ENCODE measurements around the gene BABAM2. TPM values are rescaled to one million over a fixed set of nuclear protein-coding genes. Genes with fewer than 3 reads are reported as not detected.
"Not testable (repeated sequence)": the region's sequence is repeated elsewhere in the genome, so short reads cannot be mapped to it uniquely, and the experiment has no call there.

The BABAM2 gene
- total RNA-seq, 1 experiment from 2014 or later: 16.3 TPM

DNA sequence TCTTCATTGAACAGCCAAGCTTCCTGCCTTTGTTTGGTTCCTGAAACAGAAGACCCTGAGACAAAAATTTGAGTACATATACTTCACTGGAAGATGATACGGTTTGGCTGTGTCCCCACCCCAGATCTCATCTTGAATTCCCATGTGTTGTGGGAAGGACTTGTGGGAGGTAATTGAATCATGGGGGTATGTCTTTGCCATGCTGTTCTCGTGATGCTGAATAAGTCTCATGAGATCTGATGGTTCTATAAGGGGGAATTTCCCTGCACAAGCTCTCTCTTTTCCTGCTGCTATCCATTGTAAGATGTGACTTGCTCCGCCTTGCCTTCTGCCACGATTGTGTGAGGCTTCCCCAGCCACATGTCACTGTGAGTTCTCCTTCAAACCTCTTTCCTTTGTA is 76.5 kb downstream of the BABAM2 start:
- H3K4me3 ChIP-seq (ENCODE audit: low read length): no peak overlapping the region
- no TSS peak for BruUV-seq (replicated peaks)
- no peaks in the 10 kb centered on the region for H3K9me3 ChIP-seq (ENCODE audit: low read length)
- no peaks in the 10 kb centered on the region for H4K20me1 ChIP-seq (ENCODE audit: low read length)
- no peak for ATAC-seq
- CTCF ChIA-PET: no interaction called here
- DNase-seq: no peak
- H3F3A ChIP-seq (ENCODE audit: low read length, unreplicated experiment): no peaks in the 10 kb centered on the region
- H3K9ac ChIP-seq (ENCODE audit: low read length): no peak overlapping the region
- no peak overlapping the region for H3K27ac ChIP-seq (ENCODE audit: low read length)
- TF ChIP-seq, protein P1, sequence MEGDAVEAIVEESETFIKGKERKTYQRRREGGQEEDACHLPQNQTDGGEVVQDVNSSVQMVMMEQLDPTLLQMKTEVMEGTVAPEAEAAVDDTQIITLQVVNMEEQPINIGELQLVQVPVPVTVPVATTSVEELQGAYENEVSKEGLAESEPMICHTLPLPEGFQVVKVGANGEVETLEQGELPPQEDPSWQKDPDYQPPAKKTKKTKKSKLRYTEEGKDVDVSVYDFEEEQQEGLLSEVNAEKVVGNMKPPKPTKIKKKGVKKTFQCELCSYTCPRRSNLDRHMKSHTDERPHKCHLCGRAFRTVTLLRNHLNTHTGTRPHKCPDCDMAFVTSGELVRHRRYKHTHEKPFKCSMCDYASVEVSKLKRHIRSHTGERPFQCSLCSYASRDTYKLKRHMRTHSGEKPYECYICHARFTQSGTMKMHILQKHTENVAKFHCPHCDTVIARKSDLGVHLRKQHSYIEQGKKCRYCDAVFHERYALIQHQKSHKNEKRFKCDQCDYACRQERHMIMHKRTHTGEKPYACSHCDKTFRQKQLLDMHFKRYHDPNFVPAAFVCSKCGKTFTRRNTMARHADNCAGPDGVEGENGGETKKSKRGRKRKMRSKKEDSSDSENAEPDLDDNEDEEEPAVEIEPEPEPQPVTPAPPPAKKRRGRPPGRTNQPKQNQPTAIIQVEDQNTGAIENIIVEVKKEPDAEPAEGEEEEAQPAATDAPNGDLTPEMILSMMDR (conservative IDR thresholded peaks at IDR 0.05; ENCODE audit: low read depth, low read length): no peak
- TF ChIP-seq EZH2phosphoT487 (IDR thresholded peaks at IDR 0.05; ENCODE audit: borderline replicate concordance, low read length) (no peak), EZH2 (IDR thresholded peaks at IDR 0.05; ENCODE audit: low read length, unreplicated experiment) (no peak)
- no peak overlapping the region for H3K4me2 ChIP-seq (ENCODE audit: low read length)
- no peaks in the 10 kb centered on the region for H3K27me3 ChIP-seq (ENCODE audit: low read length)
- no peak overlapping the region for H2AFZ ChIP-seq (ENCODE audit: low read length)
- POLR2A ChIA-PET (ENCODE audit: unreplicated experiment): no interaction called here
- intact Hi-C loops (cut with micrococcal nuclease): no loop called here
- no peaks in the 10 kb centered on the region for H3K36me3 ChIP-seq (ENCODE audit: low read depth, low read length)
- no peaks in the 10 kb centered on the region for H3K9me2 ChIP-seq (replicated peaks; ENCODE audit: low read length)
- H3K4me1 ChIP-seq (ENCODE audit: insufficient read depth, low read length): peaks cover 6% of the 10 kb centered on the region
- no peaks in the 10 kb centered on the region; the same call in 1 of the 2 replicates for H3K79me2 ChIP-seq (ENCODE audit: low read length)

DNA sequence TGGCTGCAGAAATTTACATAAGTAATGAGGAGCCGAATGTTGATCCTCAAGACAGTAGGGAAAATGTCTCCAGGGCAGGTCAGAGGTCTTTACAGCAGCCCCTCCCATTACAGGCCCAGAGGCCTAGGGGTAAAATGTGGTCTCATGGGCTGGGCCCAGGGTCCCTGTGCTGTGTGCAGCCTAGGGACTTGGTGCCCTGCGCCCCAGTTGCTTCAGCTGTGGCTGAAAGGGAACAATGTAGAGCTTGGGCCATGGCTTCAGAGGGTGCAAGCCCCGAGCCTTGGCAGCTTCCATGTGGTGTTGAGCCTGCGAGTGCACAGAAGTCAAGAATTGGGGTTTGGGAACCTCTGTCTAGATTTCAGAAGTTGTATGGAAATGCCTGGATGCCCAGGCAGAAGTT is 77.5 kb downstream of the BABAM2 start:
- H3K79me2 ChIP-seq (ENCODE audit: low read length); H3K4me1 ChIP-seq (ENCODE audit: insufficient read depth, low read length); BruUV-seq (replicated peaks); H3K4me3 ChIP-seq (ENCODE audit: low read length); H3K9me2 ChIP-seq (replicated peaks; ENCODE audit: low read length); H3K4me2 ChIP-seq (ENCODE audit: low read length); H4K20me1 ChIP-seq (ENCODE audit: low read length); H3K27ac ChIP-seq (ENCODE audit: low read length); H3K9me3 ChIP-seq (ENCODE audit: low read length); ATAC-seq; CTCF ChIA-PET; DNase-seq; H3F3A ChIP-seq (ENCODE audit: low read length, unreplicated experiment); H3K36me3 ChIP-seq (ENCODE audit: low read depth, low read length); POLR2A ChIA-PET (ENCODE audit: unreplicated experiment); H2AFZ ChIP-seq (ENCODE audit: low read length); H3K27me3 ChIP-seq (ENCODE audit: low read length); H3K9ac ChIP-seq (ENCODE audit: low read length); intact Hi-C loops (cut with micrococcal nuclease): not testable (repeated sequence)

DNA sequence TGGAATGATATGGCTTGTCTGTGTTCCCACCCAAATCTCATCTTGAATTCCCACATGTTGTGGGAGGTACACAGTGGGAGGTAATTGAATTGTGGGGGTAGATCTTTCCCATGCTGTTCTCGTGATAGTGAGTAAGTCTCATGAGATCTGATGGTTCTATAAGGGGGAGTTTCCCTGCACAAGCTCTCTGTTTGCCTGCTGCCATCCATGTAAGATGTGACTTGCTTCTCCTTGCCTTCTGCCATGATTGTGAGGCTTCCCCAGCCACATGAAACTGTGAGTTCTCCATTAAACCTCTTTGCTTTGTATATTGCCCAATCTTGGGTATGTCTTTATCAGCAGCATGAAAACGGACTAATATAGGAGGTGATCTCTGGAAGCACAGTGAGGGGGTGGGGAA is 78.4 kb downstream of the BABAM2 start:
- H3K4me1 ChIP-seq (ENCODE audit: insufficient read depth, low read length); DNase-seq; H3K9me2 ChIP-seq (replicated peaks; ENCODE audit: low read length); CTCF ChIA-PET; H3K9me3 ChIP-seq (ENCODE audit: low read length); BruUV-seq (replicated peaks); H3K79me2 ChIP-seq (ENCODE audit: low read length); H3K27ac ChIP-seq (ENCODE audit: low read length); H3F3A ChIP-seq (ENCODE audit: low read length, unreplicated experiment); H3K27me3 ChIP-seq (ENCODE audit: low read length); H4K20me1 ChIP-seq (ENCODE audit: low read length); ATAC-seq; H3K4me3 ChIP-seq (ENCODE audit: low read length); H3K9ac ChIP-seq (ENCODE audit: low read length); H2AFZ ChIP-seq (ENCODE audit: low read length); H3K36me3 ChIP-seq (ENCODE audit: low read depth, low read length); H3K4me2 ChIP-seq (ENCODE audit: low read length); intact Hi-C loops (cut with micrococcal nuclease): not testable (repeated sequence)
- POLR2A ChIA-PET (ENCODE audit: unreplicated experiment): interaction anchor here (0.6 kb wide), 1 partner anchor 199 kb away, joined by 4 read pairs; no protein-coding TSS in a partner anchor

DNA sequence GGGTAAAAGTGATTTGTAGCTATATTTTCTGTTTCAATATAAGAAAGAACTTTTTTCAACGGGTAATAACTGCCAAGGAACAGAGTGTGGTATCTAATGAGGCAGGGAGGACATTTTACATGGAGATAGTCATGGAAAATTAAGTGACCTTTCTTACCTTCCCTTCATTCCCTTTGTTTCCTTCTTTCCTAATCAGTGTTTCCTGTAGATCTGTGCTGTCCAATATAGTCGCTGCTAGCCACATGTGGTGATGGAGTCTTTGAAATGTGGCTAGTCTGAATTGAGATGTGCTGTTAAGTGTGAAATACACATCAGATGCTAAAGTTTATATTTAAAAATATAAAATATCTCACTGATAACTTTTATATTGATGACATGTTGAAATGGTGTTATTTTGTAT is 81.8 kb downstream of the BABAM2 start:
- CTCF ChIA-PET: no interaction called here
- Histone ChIP-seq H3K9me3 (ENCODE audit: low read length) (no peaks in the 10 kb centered on the region), H3K27ac (ENCODE audit: low read length) (no peak overlapping the region)

More for the DNA sequence above, 81.8 kb downstream of the BABAM2 start:
- Histone ChIP-seq H3K36me3 (ENCODE audit: low read depth, low read length) (no peaks in the 10 kb centered on the region), H3K4me3 (ENCODE audit: low read length) (no peak overlapping the region), H3K9ac (ENCODE audit: low read length) (no peak overlapping the region), H4K20me1 (ENCODE audit: low read length) (no peaks in the 10 kb centered on the region), H3K9me2 (replicated peaks; ENCODE audit: low read length) (no peaks in the 10 kb centered on the region), H3K4me1 (ENCODE audit: insufficient read depth, low read length) (peaks cover 8% of the 10 kb centered on the region), H3K4me2 (ENCODE audit: low read length) (no peak overlapping the region), H3F3A (ENCODE audit: low read length, unreplicated experiment) (no peaks in the 10 kb centered on the region), H3K27me3 (ENCODE audit: low read length) (no peaks in the 10 kb centered on the region), H3K79me2 (ENCODE audit: low read length) (no peaks in the 10 kb centered on the region), H2AFZ (ENCODE audit: low read length) (no peak overlapping the region)
- POLR2A ChIA-PET (ENCODE audit: unreplicated experiment): interaction anchor here (0.7 kb wide), 1 partner anchor 18 kb away, joined by 12 read pairs; no protein-coding TSS in a partner anchor
- DNase-seq (no peak), ATAC-seq (no peak)
- TF ChIP-seq, protein P1 (conservative IDR thresholded peaks at IDR 0.05; ENCODE audit: low read depth, low read length): no peak
- no peak for TF ChIP-seq EZH2phosphoT487 (IDR thresholded peaks at IDR 0.05; ENCODE audit: borderline replicate concordance, low read length)
- no peak for TF ChIP-seq EZH2 (IDR thresholded peaks at IDR 0.05; ENCODE audit: low read length, unreplicated experiment)
- no TSS peak for BruUV-seq (replicated peaks)
- intact Hi-C loops (cut with micrococcal nuclease): no loop called here

Data from PC-3 (cell line).